ENCODE data around the gene UNC5A.

UNC5A gene

DNA sequence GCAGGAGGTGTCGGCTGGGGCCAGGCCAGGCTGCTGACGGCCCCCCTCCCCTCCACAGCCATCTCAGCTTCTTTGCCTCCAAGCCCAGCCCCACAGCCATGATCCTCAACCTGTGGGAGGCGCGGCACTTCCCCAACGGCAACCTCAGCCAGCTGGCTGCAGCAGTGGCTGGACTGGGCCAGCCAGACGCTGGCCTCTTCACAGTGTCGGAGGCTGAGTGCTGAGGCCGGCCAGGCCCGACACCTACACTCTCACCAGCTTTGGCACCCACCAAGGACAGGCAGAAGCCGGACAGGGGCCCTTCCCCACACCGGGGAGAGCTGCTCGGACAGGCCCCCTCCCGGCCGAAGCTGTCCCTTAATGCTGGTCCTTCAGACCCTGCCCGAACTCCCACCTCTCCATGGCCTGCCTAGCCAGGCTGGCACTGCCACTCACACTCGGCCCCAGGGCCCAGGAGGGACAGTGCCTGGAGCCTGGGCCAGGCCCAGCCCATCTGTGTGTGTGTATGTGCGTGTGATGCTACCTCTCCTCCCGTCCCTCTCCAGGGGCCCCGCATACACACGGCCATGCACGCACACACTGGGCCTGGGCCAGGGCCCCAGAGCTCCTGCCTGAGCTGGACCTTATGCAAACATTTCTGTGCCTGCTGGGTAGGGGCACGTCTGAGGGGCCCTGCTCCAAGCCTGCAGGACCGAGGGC, 69.5 kb downstream of the UNC5A start:
- no peak for DNase-seq
- H2AFZ ChIP-seq (ENCODE audit: low read depth, low read length) = no peak overlapping the region
- no peaks in the 10 kb centered on the region for H3K79me1 ChIP-seq (replicated peaks; ENCODE audit: low read length, poor library complexity, severe bottlenecking)
- H3K4me2 ChIP-seq (ENCODE audit: low read length, poor library complexity, severe bottlenecking) = no peak overlapping the region
- peaks cover 0 to 52% of the 10 kb centered on the region in 2 experiments for H3K36me3 ChIP-seq (ENCODE audit: control insufficient read depth in 1 of 2, insufficient read depth in 2 of 2, low read depth in 1 of 2, low read length in 2 of 2)
- H3K18ac ChIP-seq (ENCODE audit: low read depth in 1 of 2, low read length in 2 of 2) = no peak overlapping the region
- no peak overlapping the region for H2AK5ac ChIP-seq (ENCODE audit: low read length, severe bottlenecking)
- 77% methylated on average over 21 of the region's 23 CpGs for WGBS
- H2BK15ac ChIP-seq (ENCODE audit: low read depth, poor library complexity, severe bottlenecking) = no peak overlapping the region
- H3K27ac ChIP-seq (ENCODE audit: low read length, poor library complexity, severe bottlenecking) = no peak overlapping the region
- H3K4ac ChIP-seq (ENCODE audit: low read depth in 1 of 2, low read length in 2 of 2) = no peak overlapping the region
- no peak overlapping the region for H3K23ac ChIP-seq (ENCODE audit: low read length in 2 of 2)
- H3K9me3 ChIP-seq (ENCODE audit: control insufficient read depth, low read length) = no peaks in the 10 kb centered on the region
- H2BK12ac ChIP-seq (ENCODE audit: low read length in 2 of 2) = no peak overlapping the region
- H3K4me1 ChIP-seq (ENCODE audit: control insufficient read depth, insufficient read depth, low read depth, low read length) = peaks cover 39% of the 10 kb centered on the region
- no peak overlapping the region for H3K4me3 ChIP-seq (ENCODE audit: insufficient read depth in 1 of 2, low read depth in 1 of 2, low read length in 2 of 2)
- no peak overlapping the region for H2BK120ac ChIP-seq (ENCODE audit: low read depth, low read length)
- no peak overlapping the region for H3K14ac ChIP-seq (ENCODE audit: low read length in 2 of 2)
- peaks cover 3 to 87% of the 10 kb centered on the region in 2 experiments for H3K27me3 ChIP-seq (ENCODE audit: control insufficient read depth in 1 of 2, insufficient read depth in 1 of 2, low read length in 2 of 2)
- no peak overlapping the region for H4K91ac ChIP-seq (ENCODE audit: low read length)
- no peak overlapping the region for H2BK5ac ChIP-seq (ENCODE audit: low read depth, low read length, poor library complexity, severe bottlenecking)
- no peak overlapping the region for H4K8ac ChIP-seq (ENCODE audit: low read length)
- no peak overlapping the region for H3K9ac ChIP-seq (ENCODE audit: low read length)

DNA sequence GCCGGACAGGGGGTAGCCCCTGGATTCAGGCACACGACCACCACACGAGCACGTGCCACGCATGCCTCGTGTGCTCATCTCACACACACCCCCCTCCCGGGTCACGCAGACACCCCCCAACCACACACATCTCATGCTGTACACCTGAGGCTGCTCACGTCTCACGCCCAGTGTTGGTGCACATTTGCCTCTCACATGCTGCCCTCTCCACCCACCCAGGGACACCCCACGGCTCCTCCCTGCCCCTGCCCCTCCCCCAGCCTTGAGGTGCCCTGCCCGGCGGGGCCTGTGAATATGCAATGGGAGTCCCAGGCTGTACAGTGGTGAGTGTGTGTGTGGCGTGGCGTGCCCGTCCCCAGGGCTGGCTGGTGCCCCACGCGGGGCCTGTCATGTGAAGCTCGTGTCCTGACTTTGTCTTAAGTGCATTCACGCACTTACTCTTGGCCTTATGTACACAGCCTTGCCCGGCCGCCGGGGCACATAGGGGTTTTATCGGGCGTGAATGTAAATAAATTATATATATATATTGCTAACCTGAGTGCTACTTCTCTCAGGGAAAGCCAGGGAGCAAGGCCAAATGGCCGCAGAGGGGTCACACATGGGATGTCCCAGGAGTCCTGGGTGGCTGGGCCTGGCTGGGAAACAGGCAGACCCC, 70.1 kb downstream of the UNC5A start:
- no peak for DNase-seq
- H3K4me3 ChIP-seq (ENCODE audit: insufficient read depth in 1 of 2, low read depth in 1 of 2, low read length in 2 of 2) = no peak overlapping the region
- H2AFZ ChIP-seq (ENCODE audit: low read depth, low read length) = no peak overlapping the region
- H3K4me1 ChIP-seq (ENCODE audit: control insufficient read depth, insufficient read depth, low read depth, low read length) = peaks cover 36% of the 10 kb centered on the region
- H2BK120ac ChIP-seq (ENCODE audit: low read depth, low read length) = no peak overlapping the region
- H3K9me3 ChIP-seq (ENCODE audit: control insufficient read depth, low read length) = no peaks in the 10 kb centered on the region
- WGBS = 94% methylated on average over 17 of the region's 26 CpGs
- no peak overlapping the region for H3K18ac ChIP-seq (ENCODE audit: low read depth in 1 of 2, low read length in 2 of 2)
- no peak overlapping the region for H2BK12ac ChIP-seq (ENCODE audit: low read length in 2 of 2)
- H2BK15ac ChIP-seq (ENCODE audit: low read depth, poor library complexity, severe bottlenecking) = no peak overlapping the region
- H2AK5ac ChIP-seq (ENCODE audit: low read length, severe bottlenecking) = no peak overlapping the region
- H2BK5ac ChIP-seq (ENCODE audit: low read depth, low read length, poor library complexity, severe bottlenecking) = no peak overlapping the region
- no peak overlapping the region for H3K4me2 ChIP-seq (ENCODE audit: low read length, poor library complexity, severe bottlenecking)
- H3K27ac ChIP-seq (ENCODE audit: low read length, poor library complexity, severe bottlenecking) = no peak overlapping the region
- H3K36me3 ChIP-seq (ENCODE audit: control insufficient read depth in 1 of 2, insufficient read depth in 2 of 2, low read depth in 1 of 2, low read length in 2 of 2) = peaks cover 0 to 45% of the 10 kb centered on the region in 2 experiments
- no peak overlapping the region for H3K9ac ChIP-seq (ENCODE audit: low read length)
- no peak overlapping the region for H4K91ac ChIP-seq (ENCODE audit: low read length)
- no peak overlapping the region for H3K14ac ChIP-seq (ENCODE audit: low read length in 2 of 2)
- H3K23ac ChIP-seq (ENCODE audit: low read length in 2 of 2) = no peak overlapping the region
- H3K79me1 ChIP-seq (replicated peaks; ENCODE audit: low read length, poor library complexity, severe bottlenecking) = no peaks in the 10 kb centered on the region
- no peak overlapping the region for H4K8ac ChIP-seq (ENCODE audit: low read length)
- no peak overlapping the region for H3K4ac ChIP-seq (ENCODE audit: low read depth in 1 of 2, low read length in 2 of 2)
- H3K27me3 ChIP-seq (ENCODE audit: control insufficient read depth in 1 of 2, insufficient read depth in 1 of 2, low read length in 2 of 2) = peaks cover under 1 to 84% of the 10 kb centered on the region in 2 experiments

DNA sequence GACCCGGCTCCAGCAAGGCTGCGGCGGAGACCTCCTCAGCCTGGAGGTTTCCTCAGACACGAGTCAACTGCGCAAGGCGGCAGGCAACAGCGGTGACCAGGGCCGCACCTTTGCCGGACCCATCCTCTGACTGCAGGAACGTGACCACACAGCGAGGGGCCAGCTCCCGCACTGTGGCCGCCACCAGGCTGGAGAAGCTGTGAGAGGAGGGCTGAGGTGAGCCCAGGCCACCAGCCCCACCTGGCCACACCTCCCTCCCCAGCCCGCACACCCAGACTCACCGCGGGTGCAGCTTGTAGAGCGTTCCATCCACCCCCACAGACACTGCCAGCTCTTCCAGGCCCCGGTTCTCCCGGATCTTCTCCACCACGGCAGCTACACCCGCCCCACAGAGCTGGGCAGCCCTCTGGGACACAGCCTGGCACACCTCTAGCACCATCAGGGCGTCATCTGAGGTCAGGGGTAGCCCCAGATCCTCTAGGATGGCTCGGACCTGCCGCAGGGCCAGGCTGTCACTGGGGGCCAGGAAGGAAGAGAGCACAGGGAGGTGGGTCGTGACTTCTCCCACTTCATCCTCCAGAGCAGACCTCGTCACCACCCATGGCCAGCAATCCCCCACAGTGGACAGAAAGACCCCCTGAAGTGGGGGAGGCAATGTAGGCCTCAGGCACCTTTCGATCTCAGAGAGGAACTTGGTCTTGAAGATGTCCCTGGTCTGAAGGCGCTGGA, 70.8 kb downstream of the UNC5A start:
- WGBS = 85% methylated on average over 24 of the region's 28 CpGs
- no peak for DNase-seq
- Histone ChIP-seq H3K9ac (ENCODE audit: low read length) (no peak overlapping the region), H3K14ac (ENCODE audit: low read length in 2 of 2) (no peak overlapping the region), H3K4me2 (ENCODE audit: low read length, poor library complexity, severe bottlenecking) (no peak overlapping the region), H4K8ac (ENCODE audit: low read length) (no peak overlapping the region), H3K79me1 (replicated peaks; ENCODE audit: low read length, poor library complexity, severe bottlenecking) (no peaks in the 10 kb centered on the region), H3K4me3 (ENCODE audit: insufficient read depth in 1 of 2, low read depth in 1 of 2, low read length in 2 of 2) (no peak overlapping the region), H3K27me3 (ENCODE audit: control insufficient read depth in 1 of 2, insufficient read depth in 1 of 2, low read length in 2 of 2) (peaks cover 0 to 77% of the 10 kb centered on the region in 2 experiments), H3K9me3 (ENCODE audit: control insufficient read depth, low read length) (no peaks in the 10 kb centered on the region), H2BK15ac (ENCODE audit: low read depth, poor library complexity, severe bottlenecking) (no peak overlapping the region), H3K27ac (ENCODE audit: low read length, poor library complexity, severe bottlenecking) (no peak overlapping the region), H4K91ac (ENCODE audit: low read length) (no peak overlapping the region), H2AFZ (ENCODE audit: low read depth, low read length) (no peak overlapping the region), H3K4ac (ENCODE audit: low read depth in 1 of 2, low read length in 2 of 2) (no peak overlapping the region), H3K18ac (ENCODE audit: low read depth in 1 of 2, low read length in 2 of 2) (no peak overlapping the region), H2BK120ac (ENCODE audit: low read depth, low read length) (no peak overlapping the region), H3K36me3 (ENCODE audit: control insufficient read depth in 1 of 2, insufficient read depth in 2 of 2, low read depth in 1 of 2, low read length in 2 of 2) (peaks cover 0 to 45% of the 10 kb centered on the region in 2 experiments), H3K23ac (ENCODE audit: low read length in 2 of 2) (no peak overlapping the region), H3K4me1 (ENCODE audit: control insufficient read depth, insufficient read depth, low read depth, low read length) (peaks cover 29% of the 10 kb centered on the region), H2BK12ac (ENCODE audit: low read length in 2 of 2) (no peak overlapping the region), H2BK5ac (ENCODE audit: low read depth, low read length, poor library complexity, severe bottlenecking) (no peak overlapping the region), H2AK5ac (ENCODE audit: low read length, severe bottlenecking) (no peak overlapping the region)

Data from mesenchymal stem cell (in vitro differentiated cells and primary cell).